Activated T-helper 1 cell treated with anti-CD3 and anti-CD28 coated beads, Interleukin-2, amount 50 U/mL, for 16 hours (primary cell): ENCODE results near the gene NKX2-2.
"Not testable (repeated sequence)": the region's sequence is repeated elsewhere in the genome, so short reads cannot be mapped to it uniquely, and the experiment has no call there.

Source experiments
- DNase-seq, 2 donors: peaks; one replicate each; pipeline ENCODE4 v3.0.0-alpha.2; 2020; ENCODE audit warnings: low read depth in 1 of 2, low spot score in 1 of 2

The NKX2-2 gene

DNA sequence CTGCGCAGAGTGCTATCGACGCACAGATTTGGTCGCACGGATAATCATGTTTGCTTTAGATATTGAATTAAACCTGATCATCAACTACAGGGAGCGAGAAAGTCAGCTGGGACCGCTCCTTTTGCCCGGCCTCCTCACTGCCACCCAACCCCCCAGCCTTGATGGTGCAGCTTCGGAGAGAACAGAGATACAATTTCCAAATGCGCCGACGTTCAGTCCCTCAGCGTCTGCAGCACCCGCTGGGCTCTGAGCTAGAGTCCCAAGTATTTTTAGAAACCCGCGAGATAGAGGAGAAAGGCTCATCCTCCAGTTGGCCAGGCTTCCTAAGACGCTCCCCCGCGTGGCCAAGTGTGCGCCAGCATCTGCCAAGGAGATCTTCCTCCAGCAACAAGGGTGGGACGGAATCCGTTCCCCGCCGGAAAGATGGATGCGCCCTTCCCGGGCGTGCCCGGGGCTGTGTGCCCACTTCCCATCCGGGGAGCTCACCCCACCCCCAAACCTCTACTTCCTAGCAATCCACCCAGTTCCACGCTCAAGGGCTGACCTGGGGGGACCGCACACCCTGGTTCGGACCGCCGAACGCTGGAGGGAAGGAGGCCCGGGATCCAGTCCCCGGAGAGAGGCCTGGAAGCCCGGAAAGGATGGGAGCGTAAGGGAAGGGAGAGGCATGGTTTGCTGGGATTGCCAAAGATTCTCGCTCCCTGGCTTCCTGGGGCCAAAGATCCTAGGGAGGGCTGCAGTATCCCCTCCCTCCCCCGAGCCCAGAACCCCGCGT is 4.1 kb downstream of the NKX2-2 start:
- no peak for DNase-seq

DNA sequence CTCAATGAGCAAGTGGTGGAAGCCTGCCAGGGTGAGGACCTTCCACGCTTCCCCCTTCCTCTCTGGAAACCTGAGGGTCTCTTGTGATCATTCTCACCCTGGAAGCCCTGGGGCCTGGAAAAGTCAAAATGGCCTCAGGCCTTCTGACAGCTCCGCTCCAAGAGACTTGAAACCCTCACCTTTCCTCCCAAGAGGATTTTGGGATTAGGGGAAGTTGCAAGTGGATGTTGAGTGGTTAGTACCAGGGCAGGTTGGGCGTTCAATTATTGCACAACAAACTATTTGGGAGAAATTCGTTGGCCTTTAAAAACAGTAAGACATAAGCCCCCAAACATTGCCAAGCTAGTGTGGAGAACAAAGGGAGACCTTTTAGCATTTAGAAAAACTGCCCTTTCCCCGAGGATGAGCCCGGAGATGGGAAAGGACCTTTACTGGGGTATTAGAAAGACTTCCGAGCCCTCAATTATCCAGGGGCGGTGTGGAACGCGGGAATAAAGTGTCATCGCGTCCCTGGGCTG is 4.7 kb downstream of the NKX2-2 start:
- no peak for DNase-seq

DNA sequence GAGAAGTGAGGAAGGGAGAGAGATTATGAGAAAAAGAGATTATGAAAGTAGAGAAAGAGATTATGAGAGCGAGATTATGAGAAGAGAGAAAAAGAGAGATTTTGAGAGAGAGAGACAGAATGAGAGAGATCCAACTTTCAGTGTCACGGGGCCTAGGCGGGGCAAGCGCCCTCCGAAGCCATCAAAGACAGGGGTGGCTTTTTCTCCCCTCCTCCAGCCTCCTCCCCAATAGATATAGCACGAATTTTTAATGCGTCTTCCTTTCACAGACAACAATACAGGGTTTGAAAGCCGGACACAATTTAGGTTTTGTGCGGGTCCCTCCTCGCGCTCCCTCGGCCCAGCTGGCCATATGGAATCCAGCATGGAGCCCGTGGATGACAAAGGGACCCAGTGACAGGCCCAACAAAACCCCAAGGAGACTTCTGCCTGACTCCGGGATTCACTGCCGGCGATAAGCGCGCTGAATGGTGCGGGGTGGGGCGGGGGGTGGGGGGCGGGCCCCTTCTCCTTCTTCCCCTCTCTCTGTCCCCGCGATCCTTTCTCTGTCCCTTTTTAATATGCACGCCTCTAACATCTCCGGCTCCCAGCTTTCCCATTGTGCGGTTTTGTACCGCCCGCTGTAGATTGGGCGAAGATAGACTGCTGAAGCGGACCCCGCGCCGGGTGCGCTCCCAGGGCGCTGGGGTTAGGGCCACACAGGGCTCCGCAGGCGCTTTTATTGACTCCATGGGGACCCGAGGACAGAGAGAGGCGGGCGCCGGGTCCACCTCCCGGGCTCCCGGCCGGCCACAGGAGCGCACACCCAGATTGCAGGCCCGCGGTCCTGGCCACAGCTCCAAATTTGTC is 5.4 kb downstream of the NKX2-2 start:
- no peak for DNase-seq

DNA sequence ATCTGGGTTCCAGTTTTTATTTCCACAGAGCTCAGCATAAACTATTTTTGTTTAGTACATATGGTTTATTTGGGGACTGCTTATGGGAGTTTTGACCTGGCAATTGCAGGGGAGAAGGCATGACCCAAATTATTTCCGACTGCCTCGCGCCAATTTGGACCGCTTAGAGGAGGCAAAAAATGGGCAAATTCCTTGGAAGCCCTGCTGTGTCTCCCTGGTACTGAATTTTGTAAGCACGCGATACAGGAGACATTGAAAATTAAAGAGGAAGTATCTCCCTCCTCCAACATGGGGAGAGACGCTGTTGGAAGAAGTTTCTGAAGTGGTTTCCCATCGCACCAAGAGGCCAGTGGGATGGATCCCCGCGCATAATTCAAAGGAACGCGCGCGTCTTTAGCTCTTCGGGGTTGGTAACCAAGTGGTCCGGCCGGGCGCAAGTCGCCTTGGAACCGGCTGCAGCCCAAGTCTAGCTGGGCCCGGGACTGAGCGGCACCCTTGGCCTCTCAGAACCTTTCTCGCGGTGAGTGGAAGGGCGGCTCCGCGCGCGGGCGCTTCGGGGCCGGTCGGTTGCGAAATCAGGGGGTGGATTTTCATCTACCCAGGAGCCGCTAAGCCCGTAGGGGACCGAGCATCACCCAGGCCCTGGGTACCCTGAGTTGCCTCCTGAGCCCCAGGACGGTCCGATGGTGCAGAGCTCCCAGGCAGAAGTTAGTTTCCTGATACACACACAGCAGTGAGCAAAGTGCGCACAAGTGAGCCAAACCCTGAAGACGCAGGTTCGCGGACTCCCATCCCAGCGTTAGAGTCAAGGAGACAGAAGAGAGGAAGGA is 6.2 kb downstream of the NKX2-2 start:
- DNase-seq: no peak

DNA sequence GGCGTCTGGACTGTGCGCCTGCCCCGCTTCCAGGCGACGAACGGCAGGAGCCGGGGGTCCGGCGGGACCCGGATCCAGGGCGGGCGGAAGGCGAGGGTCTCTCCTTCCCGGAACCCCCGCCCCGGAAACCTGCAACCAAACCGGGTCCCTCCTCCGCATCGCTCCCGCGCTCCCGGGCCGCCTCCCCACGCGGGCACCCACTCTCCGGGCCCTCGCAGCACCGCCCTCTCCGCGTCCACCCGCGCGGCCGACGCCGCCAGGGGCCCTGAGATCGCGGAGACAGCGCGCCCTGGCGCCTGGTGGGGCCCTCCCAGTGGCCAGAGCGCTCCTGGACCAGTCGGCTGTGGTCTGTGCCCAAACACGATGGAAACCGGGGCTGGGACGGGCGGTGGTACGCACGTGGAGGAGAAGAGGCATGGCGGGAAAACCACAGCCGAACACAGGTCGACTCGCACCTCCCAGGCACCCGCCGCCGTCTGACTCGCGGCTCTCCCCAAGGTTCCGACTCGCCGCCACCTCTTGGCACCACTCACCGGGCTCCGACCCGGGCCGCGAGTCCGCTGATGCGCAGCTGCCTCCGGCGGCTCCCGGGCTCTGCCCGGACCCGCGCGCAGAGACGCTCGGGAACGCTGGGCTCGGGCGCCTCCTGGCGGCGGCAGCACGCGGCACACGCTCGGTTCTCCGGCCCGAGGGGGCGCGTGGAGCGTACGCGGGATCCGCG is 7.9 kb downstream of the NKX2-2 start:
- DNase-seq: peak; percentile 32 to 49

DNA sequence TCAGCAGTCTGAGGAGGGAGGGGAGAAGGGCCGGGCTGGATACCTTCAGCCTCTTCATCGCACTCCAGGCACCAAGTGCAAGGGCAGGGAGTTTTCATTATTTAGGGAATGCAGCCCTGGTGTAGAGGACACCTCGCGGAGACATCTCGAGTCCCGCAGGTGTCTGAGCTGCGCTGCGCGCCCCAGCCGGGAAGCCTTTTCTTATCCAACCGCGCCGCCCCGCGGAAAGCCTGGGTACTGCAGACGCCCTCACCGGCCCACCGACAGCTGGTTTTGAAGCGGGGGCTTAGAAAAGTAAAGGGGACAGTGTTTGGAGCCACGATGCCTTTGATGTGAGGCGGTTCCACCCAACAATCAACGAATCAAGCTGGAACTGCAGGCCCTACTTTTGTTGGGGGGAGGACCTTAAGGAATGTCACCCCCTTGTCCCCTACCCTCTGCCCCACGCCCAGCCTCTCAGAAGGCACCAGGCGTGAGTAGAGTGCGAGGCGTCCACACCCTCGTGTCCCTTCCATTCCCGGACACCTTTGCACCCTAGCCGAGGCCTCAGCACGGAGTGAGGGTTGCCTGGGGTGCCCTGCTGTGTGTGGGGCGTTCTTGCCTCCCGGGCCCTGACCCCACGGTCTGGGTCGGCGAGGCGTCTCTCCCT is 8.6 kb downstream of the NKX2-2 start:
- peak; percentile 64 to 75 for DNase-seq

DNA sequence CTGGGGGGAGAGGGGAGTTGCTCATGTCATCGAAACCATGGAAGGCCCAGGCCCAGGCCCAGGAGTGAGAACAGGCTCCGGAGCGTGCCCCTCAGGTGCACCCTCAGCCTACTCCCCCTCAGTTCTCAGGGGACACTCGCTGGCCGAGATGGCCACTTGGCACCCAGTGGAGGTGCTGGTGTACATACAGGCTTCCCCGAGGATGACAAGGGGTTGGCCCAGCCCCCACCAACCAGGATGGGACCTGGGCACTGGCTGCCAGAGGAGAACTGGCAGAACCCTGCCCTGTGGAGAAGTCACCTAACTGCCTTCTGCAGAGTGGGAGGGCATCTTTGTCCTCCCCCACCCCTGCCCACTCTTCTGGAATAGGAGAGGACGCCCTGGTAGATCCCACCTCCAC is 9.5 kb downstream of the NKX2-2 start:
- DNase-seq: no peak

DNA sequence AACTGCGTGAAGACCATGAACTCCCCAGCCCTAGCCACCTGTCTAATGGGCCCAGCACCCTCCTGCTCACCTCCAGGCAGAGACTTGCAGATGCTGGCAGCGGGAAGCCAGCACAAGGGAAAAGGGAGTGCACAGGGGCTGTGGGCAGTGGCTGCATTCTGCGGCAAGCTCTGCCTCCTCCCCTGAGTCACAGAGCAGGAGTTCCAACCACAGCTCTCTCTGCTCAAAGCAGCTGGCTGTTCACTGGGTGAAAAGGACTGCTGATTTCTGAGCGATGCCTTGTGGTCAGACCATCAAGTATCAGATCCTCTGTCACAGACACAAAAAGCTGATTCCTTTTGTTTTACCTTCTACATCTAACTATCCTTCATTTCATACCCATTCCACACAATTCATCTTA is 10.5 kb downstream of the NKX2-2 start:
- DNase-seq: no peak

DNA sequence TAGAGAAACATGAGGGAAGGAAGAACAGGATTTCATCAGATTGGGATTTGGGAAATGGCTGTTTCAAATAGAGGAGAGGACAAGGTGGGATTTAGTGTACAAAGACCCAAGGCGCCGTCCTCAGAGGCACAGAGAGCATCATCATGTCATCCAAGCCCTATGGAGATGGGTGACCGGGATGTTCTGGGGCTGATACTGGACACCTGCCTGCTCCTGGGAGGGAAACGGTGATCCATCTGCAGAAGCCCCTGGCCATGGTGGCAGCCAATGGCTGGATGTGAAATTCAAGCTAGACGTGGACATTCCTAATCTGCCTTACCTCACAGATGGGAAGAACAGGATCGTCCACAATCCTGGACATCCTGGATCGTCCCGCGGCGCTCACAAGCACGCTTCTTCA is 12.7 kb downstream of the NKX2-2 start:
- no peak for DNase-seq

DNA sequence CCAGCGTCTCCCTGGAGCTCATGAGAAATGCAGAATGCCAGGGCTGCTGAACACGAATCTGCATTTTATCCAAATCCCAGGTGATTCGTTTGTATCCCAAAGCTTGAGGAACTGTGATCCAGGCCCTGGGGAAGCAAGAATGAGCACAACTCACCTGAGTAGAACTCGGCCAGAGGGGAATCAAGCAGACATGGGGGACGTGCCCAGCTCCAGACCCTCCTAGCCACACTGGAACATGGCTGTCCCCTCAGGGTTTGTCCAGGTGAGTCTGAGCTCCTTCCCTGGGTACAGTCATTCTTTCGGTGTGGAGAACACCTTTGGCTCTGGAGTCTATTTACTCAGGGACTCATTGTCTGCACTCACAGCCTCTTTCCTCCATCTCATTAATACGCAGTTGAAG is 13.3 kb downstream of the NKX2-2 start:
- DNase-seq: no peak

DNA sequence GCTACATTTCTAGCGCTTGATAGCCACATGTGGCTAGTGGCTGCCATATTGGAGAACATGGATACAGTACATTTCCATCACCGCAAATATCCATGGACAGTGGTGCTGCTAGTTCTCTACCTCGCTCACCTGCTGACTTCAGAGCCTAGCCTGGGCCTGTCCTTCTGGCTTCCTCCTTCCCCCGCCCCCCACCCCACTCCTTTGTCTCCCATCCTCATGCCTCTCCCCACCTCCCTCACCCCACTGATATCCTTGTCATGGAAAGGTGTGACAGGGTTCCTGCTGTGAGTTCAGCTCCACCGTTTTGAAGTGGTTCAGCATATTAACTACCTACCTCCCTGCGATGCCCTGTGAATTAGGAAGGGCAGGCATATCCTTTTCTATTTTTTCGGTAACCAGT is 14.2 kb downstream of the NKX2-2 start:
- DNase-seq: no peak

DNA sequence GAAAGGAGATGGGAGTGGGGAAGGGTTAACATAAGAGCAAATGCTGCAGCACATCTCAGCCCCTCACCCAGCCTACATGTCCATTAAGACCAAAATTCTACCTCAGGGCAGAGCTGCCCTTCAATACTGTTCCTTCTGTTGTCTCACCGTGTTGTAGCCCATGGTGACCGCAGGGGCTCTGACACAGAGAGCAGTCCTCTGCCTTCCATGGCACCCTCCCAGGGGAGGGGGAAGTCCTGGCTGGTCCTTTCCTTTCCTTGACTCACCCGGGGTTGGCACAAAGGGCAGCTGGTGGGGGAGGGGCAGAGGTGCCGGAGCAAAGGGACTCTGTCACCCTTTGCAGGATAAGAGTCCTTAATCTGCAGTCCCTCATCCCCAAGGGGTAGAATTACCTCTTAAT is 15.2 kb downstream of the NKX2-2 start:
- no peak for DNase-seq

DNA sequence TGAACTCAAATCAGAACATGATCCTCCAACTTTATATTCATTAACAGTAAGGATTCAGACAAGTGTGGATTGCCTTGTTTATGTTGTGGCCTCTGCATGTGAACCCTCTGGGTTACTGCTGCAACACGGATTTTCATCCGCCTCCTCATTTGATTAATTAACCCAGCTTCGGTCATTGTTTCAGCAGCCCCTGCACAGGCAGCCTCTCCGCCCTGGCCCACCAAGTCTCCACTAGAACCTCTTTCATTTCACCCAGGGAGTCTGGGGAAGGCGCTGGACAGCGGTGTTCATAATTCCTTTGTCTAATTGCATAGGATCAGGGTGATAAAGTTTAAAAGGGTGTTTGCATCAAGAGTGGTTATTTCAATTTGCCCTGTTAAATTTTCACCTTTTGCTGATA is 15.7 kb downstream of the NKX2-2 start:
- no peak for DNase-seq

DNA sequence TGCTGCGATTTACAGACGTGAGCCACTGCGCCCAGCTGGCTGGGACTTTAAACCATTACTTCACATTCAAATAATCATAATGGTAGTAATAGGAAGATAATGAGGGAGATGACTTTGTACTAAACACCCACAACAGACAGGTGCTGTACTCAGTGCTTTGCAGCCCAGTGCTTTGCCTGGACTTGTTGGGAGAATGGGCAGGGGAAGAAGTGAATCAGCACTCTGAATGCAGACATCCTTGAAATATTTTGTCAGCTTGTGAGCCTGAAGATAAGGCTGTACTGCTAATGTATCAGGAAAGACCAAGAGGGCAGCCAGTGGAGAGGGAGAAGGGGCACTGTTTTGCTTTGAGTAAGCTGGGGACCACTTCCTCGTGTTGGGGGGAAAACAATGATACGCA is 17.4 kb downstream of the NKX2-2 start:
- no peak for DNase-seq

DNA sequence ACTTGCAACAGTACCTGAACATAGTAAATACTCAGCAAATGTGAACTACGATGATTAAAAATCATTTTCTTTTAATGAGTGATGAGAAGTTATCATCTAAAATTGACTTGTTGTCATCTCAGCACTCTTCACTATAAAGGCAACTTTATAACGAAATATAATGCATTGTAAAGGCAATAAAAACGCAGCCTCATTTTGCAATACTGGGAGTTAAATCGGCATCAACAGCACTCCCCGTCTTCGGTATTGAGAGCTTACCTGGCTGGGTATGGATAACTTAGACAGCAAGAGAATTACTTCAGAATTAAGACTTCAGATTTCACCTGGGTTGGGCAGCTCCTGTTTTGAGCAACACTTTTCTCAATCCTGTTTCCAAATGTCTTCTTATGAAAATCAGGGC is 20.8 kb downstream of the NKX2-2 start:
- DNase-seq: no peak

DNA sequence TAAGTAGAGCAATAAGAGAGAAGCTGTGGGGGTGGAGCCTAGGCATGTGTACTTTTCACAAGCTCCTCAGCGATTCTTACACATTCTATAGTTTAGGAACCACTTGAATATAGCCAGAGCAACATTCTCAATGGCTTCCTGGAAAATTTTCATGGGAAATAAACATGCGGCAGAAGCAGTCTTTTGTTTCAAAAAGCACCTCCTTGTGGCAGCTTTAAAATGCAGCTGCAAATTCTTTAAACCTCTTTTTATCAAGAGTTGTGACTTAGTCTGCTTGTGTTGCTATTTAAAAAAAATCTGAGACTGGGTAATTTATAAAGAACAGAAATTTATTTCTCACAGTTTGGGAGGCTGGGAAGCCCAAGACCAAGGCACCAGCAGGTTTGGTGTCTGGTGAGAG is 23.8 kb downstream of the NKX2-2 start:
- DNase-seq: no peak

DNA sequence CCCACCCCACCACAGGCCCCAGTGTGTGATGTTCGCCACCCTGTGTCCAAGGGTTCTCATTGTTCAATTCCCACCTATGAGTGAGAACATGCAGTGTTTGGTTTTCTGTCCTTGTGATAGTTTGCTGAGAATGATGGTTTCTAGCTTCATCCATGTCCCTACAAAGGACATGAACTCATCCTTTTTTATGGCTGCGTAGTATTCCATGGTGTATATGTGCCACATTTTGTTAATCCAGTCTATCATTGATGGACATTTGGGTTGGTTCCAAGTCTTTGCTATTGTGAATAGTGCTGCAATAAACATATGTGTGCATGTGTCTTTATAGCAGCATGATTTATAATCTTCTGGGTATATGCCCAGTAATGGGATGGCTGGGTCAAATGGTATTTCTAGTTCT is 33.7 kb downstream of the NKX2-2 start:
- not testable (repeated sequence) for DNase-seq

DNA sequence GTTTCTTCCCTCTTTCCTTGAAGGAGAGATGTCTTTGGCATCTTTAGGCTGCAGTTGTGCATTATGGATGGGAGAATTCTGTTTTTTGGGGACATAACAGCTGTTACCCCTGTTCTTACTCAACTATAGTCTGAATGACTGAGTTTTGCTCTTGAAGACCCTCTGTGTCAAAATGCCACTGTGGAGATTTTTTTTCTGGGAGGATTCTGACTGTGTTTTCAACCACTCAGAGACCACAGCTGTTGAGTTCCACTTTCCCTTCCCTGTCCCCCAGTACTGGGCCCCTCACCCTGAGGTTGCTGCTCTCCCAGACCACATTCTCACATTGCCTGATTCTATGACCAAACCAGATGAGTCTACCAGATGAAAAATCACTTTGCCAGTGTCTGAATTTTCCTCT is 48.1 kb downstream of the NKX2-2 start:
- DNase-seq: no peak

DNA sequence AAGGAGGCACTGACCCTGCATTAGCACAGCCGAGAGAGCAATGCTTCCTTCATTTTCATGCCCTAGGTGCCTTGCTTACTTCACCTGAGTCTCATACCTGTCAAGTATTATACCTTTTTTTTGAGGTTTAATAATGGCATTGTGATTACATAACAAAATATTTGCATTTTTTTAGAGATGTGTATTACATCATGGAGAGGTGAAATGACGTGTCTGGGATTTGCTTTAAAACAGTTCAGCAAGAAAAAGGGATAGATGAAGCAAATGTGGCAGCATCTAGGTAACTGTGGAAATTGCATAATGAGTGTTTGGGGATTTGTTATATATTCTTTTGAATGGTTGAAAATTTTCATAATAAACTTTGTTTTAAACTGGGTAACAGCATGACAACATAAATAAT is 48.9 kb downstream of the NKX2-2 start:
- no peak for DNase-seq
